ENCODE results near the gene MTTP.

Gene MTTP

DNA sequence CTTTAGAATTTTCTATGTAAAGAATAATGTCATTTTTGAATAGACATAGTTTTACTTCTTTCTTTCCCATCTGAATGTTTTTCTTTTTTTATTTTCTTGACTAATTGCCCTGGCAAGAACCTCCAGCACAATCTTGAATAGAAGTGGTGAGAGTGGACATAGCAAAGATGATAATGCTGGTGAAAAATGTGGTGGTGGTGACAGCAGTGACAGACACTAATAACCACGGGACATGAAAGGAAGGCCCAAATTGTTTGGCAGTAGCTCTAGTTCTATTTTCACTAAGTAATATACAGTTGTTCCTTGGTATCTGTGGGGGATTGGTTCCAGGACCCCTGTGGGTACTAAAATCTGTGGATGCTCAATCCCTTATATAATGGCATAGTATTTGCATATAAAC, 53.4 kb downstream of the MTTP start:
- peaks cover 9% of the 10 kb centered on the region for H3K4me1 ChIP-seq (ENCODE audit: control insufficient read depth, low read depth, low read length)
- H3K27ac ChIP-seq (ENCODE audit: low read length) = no peak overlapping the region

DNA sequence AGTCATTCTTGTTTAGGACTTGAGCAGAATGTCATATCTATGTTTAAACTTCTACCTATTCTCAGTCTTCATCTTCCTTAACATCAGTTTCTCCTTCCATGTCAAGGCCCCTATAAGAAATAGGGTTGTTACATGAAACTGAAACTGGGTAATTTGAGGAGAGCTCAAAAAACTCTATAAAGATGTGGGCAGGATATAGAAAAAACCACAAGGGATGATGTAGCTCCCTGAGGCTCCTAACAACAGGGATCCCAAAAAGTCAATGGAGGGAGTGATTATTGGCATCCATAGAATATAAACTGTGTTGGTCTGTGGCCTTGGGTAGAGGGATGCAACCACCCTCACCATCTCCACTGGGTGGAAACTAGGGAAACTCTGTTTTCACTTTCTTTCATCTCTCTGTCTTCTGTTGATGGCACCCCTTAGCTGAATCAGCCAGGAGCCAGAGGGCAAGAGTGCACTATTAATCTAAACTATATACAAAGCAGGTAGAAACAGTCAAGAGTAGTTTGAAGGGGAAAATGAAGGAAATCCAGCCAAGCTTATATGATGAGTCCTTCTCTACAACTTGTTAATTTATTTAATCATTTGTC, 55.4 kb downstream of the MTTP start:
- Histone ChIP-seq H3K27me3 (ENCODE audit: control insufficient read depth, insufficient read depth, low read length) (no peaks in the 10 kb centered on the region), H3K9ac (ENCODE audit: low read length) (no peak overlapping the region), H3K27ac (ENCODE audit: low read length) (no peak overlapping the region), H3K9me3 (ENCODE audit: control insufficient read depth, low read depth, low read length) (no peaks in the 10 kb centered on the region), H3K36me3 (ENCODE audit: control insufficient read depth, low read depth, low read length) (no peaks in the 10 kb centered on the region), H3K4me3 (ENCODE audit: low read length) (no peak overlapping the region), H3K4me1 (ENCODE audit: control insufficient read depth, low read depth, low read length) (peaks cover 5% of the 10 kb centered on the region)

More for the DNA sequence above, 53.4 kb downstream of the MTTP start:
- Histone ChIP-seq H3K9ac (ENCODE audit: low read length) (no peak overlapping the region), H3K36me3 (ENCODE audit: control insufficient read depth, low read depth, low read length) (no peaks in the 10 kb centered on the region), H3K4me3 (ENCODE audit: low read length) (no peak overlapping the region), H3K27me3 (ENCODE audit: control insufficient read depth, insufficient read depth, low read length) (no peaks in the 10 kb centered on the region), H3K9me3 (ENCODE audit: control insufficient read depth, low read depth, low read length) (no peaks in the 10 kb centered on the region)

DNA sequence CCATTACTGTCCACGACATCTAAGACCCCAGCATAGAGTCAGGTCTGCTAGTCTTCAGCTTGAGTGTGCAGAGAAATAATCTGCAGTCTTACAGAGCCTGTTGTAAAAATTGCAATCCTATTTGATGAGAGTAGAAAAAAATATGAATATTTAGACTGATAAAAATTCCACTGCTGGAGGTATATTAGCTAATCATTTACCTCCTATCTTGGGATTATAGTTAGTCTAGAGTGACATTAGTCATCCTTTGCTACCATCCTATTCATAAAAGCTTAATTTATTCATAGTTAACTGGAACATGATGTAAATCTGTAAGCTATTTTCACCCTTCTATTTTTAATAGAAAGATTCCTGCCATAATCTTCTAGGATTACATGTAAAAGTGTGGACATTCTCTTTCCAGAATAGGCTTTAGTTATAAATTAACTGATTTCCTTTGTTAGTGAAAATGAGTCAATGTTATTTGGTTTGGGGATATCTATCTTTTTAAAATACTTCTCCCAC, 56.3 kb downstream of the MTTP start:
- H3K27ac ChIP-seq (ENCODE audit: low read length) = no peak overlapping the region

DNA sequence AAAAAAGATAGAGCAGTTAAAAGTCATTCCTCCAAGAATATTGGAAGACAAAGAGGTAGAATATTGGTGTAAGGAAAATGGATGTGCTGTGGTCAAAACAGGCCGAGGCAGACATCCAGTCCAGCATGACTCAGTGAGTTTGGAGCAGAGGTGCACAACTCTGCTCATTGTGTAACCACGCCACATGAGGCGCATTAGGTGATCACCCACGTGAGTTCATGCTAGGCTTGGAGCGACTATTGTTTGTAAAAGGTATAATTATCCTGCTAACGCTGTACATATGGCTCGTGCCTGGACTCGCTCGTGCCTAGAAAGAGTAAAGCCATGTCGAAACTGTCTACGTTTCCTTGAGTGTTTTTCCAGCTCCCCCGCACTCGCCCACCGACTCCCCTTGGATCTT, 59.1 kb downstream of the MTTP start:
- H3K9me3 ChIP-seq (ENCODE audit: control insufficient read depth, low read depth, low read length) = no peaks in the 10 kb centered on the region
- H3K4me3 ChIP-seq (ENCODE audit: low read length) = no peak overlapping the region
- peaks cover 5% of the 10 kb centered on the region for H3K4me1 ChIP-seq (ENCODE audit: control insufficient read depth, low read depth, low read length)
- H3K9ac ChIP-seq (ENCODE audit: low read length) = no peak overlapping the region
- H3K27ac ChIP-seq (ENCODE audit: low read length) = no peak overlapping the region
- H3K27me3 ChIP-seq (ENCODE audit: control insufficient read depth, insufficient read depth, low read length) = no peaks in the 10 kb centered on the region
- H3K36me3 ChIP-seq (ENCODE audit: control insufficient read depth, low read depth, low read length) = no peaks in the 10 kb centered on the region

More for the DNA sequence above, 56.3 kb downstream of the MTTP start:
- no peak overlapping the region for H3K4me3 ChIP-seq (ENCODE audit: low read length)
- H3K9me3 ChIP-seq (ENCODE audit: control insufficient read depth, low read depth, low read length) = no peaks in the 10 kb centered on the region
- no peaks in the 10 kb centered on the region for H3K27me3 ChIP-seq (ENCODE audit: control insufficient read depth, insufficient read depth, low read length)
- H3K9ac ChIP-seq (ENCODE audit: low read length) = no peak overlapping the region
- H3K4me1 ChIP-seq (ENCODE audit: control insufficient read depth, low read depth, low read length) = peaks cover 5% of the 10 kb centered on the region
- H3K36me3 ChIP-seq (ENCODE audit: control insufficient read depth, low read depth, low read length) = no peaks in the 10 kb centered on the region

DNA sequence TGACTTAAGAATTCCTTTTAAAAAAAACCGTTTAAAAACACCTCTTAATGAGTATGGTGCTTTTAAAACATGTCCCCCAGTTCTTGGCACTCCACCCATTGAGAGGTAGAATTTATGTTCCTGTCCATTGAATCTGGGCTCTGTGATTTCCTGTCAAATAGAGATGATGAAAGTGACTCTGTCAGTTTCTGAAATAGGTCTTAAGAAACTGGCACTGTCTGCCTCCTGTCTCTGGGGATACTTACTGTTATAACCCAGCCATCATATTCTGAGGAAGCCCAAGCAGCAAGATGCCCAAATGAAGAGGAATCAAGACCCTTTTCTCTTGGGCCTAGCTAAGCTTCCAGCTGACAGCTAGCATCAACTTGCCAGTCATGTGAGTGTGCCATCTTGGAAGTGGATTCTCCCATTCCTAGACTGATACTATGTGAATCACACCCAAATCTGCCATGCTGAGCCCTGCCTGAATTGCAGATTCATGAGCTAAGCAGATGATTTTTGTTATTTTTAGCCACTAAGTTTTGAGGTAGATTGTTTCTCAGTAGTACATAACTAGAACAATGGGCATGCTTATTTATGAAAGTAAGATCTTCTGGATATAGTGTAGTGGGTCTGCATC, 60.2 kb downstream of the MTTP start:
- no peak overlapping the region for H3K4me3 ChIP-seq (ENCODE audit: low read length)
- H3K27me3 ChIP-seq (ENCODE audit: control insufficient read depth, insufficient read depth, low read length) = no peaks in the 10 kb centered on the region
- H3K36me3 ChIP-seq (ENCODE audit: control insufficient read depth, low read depth, low read length) = no peaks in the 10 kb centered on the region
- H3K27ac ChIP-seq (ENCODE audit: low read length) = no peak overlapping the region
- no peak overlapping the region for H3K9ac ChIP-seq (ENCODE audit: low read length)
- no peaks in the 10 kb centered on the region for H3K9me3 ChIP-seq (ENCODE audit: control insufficient read depth, low read depth, low read length)
- peaks cover 5% of the 10 kb centered on the region for H3K4me1 ChIP-seq (ENCODE audit: control insufficient read depth, low read depth, low read length)

DNA sequence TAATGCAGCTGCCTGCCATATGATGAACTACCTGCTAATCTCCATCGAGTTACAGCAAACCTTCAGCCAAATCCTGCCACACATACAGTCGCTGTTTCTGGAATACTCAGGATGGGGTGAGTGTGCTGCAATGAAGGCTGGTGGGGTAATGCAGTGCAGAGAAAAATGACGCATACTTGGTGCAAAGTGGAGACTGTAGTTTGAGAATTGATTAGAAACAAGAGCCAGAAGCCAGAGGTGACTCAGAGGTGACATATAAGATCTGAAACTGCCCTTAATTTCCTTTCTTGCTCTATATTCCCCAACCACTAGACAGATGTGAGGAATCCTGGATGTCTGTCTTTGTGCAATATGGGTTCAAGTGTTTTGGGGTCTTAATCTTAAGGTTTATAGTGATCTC, 61.0 kb downstream of the MTTP start:
- Histone ChIP-seq H3K36me3 (ENCODE audit: control insufficient read depth, low read depth, low read length) (no peaks in the 10 kb centered on the region), H3K27me3 (ENCODE audit: control insufficient read depth, insufficient read depth, low read length) (no peaks in the 10 kb centered on the region), H3K9me3 (ENCODE audit: control insufficient read depth, low read depth, low read length) (no peaks in the 10 kb centered on the region), H3K27ac (ENCODE audit: low read length) (no peak overlapping the region), H3K4me3 (ENCODE audit: low read length) (no peak overlapping the region), H3K4me1 (ENCODE audit: control insufficient read depth, low read depth, low read length) (peaks cover 11% of the 10 kb centered on the region), H3K9ac (ENCODE audit: low read length) (no peak overlapping the region)

DNA sequence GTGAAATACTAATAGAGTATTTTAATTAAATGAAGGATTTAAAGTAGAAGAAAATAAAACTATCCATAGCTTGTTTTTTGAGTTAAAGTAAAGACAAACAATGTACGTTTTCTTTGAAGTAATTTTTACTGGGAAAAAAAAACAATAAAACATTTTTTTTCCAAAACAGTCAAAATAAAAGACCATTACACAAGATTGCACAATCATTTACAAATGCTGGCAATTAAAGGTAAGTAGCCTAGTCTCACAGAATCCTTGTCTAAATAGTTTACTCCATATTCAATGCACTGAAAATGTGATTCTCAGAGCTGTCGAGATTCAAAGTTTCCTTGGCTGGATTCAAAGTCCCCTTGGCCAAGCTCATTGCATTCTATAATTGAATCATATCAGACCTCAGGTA, 61.8 kb downstream of the MTTP start:
- H3K4me1 ChIP-seq (ENCODE audit: control insufficient read depth, low read depth, low read length) = peaks cover 13% of the 10 kb centered on the region

DNA sequence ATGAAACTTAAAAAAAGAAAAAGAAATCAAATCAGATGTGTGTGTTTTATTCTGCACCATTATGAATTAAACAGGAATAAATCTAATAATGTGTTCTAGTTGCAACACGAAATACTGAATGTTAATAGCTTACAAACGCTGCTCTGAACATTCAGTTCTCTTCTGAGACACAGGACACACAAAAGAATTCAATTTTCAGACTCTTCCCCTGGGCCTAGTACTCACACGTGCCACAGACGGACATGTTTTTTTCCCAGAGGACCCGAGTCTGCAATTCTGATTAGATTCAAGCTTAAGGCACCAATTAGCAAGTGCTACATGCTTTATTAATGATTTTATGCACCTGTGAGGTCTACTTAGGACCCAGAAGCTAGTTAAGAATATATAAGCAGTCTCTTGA, 62.5 kb downstream of the MTTP start:
- Histone ChIP-seq H3K9ac (ENCODE audit: low read length) (no peak overlapping the region), H3K4me3 (ENCODE audit: low read length) (no peak overlapping the region), H3K4me1 (ENCODE audit: control insufficient read depth, low read depth, low read length) (peaks cover 13% of the 10 kb centered on the region), H3K27ac (ENCODE audit: low read length) (no peak overlapping the region), H3K36me3 (ENCODE audit: control insufficient read depth, low read depth, low read length) (no peaks in the 10 kb centered on the region), H3K9me3 (ENCODE audit: control insufficient read depth, low read depth, low read length) (no peaks in the 10 kb centered on the region), H3K27me3 (ENCODE audit: control insufficient read depth, insufficient read depth, low read length) (peaks cover 2% of the 10 kb centered on the region)

More for the DNA sequence above, 61.8 kb downstream of the MTTP start:
- no peaks in the 10 kb centered on the region for H3K27me3 ChIP-seq (ENCODE audit: control insufficient read depth, insufficient read depth, low read length)
- no peak overlapping the region for H3K27ac ChIP-seq (ENCODE audit: low read length)
- no peak overlapping the region for H3K4me3 ChIP-seq (ENCODE audit: low read length)
- no peaks in the 10 kb centered on the region for H3K9me3 ChIP-seq (ENCODE audit: control insufficient read depth, low read depth, low read length)
- no peaks in the 10 kb centered on the region for H3K36me3 ChIP-seq (ENCODE audit: control insufficient read depth, low read depth, low read length)
- H3K9ac ChIP-seq (ENCODE audit: low read length) = no peak overlapping the region

DNA sequence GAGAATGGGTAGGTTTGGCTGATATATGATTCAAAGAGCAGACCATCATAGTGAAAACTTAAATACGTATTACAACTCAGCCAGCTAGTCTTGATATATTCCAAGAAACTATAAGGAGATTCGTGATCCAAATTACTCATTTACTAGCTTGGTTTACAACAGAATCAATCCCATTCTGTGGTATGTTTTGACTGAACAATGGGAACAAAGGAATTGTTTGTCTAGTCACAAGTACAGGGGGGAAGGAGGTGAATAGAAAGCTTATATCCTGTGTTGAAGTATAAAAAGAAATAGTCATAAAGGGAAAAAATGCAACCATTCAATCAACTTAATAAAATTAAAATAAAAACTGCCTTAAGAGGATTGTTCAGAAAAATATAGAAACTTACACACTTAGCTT, 66.1 kb downstream of the MTTP start:
- peaks cover 35% of the 10 kb centered on the region for H3K4me1 ChIP-seq (ENCODE audit: control insufficient read depth, low read depth, low read length)
- H3K9me3 ChIP-seq (ENCODE audit: control insufficient read depth, low read depth, low read length) = no peaks in the 10 kb centered on the region
- no peaks in the 10 kb centered on the region for H3K36me3 ChIP-seq (ENCODE audit: control insufficient read depth, low read depth, low read length)
- H3K27ac ChIP-seq (ENCODE audit: low read length) = no peak overlapping the region
- no peak overlapping the region for H3K9ac ChIP-seq (ENCODE audit: low read length)
- H3K4me3 ChIP-seq (ENCODE audit: low read length) = no peak overlapping the region
- peaks cover 31% of the 10 kb centered on the region for H3K27me3 ChIP-seq (ENCODE audit: control insufficient read depth, insufficient read depth, low read length)

DNA sequence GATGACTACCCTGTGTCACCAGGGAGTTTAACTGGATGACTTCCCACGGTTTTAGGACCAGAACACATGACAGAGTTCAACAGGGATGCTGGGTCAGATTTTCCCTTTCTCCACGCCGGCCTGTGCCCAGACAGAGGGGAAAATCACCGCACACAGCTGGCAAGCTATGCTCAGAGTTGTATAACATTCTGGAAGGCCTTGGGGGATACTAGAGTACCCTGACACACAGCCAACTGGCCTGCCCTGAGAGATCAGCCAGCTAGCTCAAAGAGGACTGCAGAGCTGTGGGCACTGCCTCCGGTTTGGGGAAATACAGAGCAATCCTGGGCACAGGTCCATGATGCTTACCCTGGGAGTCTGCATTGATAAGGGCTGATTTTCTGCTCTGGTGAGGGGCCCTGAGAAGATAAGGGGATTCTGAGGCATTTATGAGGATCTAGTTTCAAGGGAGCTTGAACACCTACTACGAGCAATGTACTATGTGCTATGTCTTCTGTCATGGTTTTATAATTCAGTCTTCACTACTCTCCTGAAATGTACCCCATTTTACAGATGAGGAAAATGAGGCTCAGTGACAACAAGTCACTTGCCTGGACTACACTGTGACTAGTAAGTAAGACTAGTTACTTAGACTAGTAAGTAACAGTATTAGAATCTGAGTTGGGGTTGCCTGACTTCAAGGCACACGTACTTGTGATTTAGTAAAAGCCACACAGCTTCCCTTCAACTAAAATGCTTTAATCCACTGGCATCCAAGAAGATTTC, 68.3 kb downstream of the MTTP start:
- Histone ChIP-seq H3K27ac (ENCODE audit: low read length) (no peak overlapping the region), H3K36me3 (ENCODE audit: control insufficient read depth, low read depth, low read length) (no peaks in the 10 kb centered on the region), H3K4me3 (ENCODE audit: low read length) (no peak overlapping the region), H3K9me3 (ENCODE audit: control insufficient read depth, low read depth, low read length) (no peaks in the 10 kb centered on the region), H3K9ac (ENCODE audit: low read length) (no peak overlapping the region), H3K4me1 (ENCODE audit: control insufficient read depth, low read depth, low read length) (peaks cover 45% of the 10 kb centered on the region), H3K27me3 (ENCODE audit: control insufficient read depth, insufficient read depth, low read length) (peaks cover 51% of the 10 kb centered on the region)

DNA sequence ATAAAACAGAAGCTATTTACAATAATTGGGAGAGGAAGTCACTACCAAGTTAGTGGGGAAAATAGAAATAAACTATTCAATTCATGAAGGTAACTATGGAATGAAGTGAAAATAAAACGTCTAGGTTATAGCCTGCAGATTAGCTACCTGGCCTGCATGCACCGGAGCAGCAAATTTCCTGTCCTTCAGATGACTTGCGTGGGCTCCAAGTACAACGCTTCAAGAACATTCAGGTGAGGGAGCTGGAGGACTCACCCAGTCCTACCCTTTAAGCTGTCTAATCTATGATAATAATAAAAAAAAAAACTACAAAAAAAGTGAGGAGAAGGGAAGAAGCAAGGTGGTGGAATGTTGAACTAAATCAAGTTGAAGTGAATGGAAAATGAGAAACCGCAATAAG, 69.8 kb downstream of the MTTP start:
- Histone ChIP-seq H3K9me3 (ENCODE audit: control insufficient read depth, low read depth, low read length) (no peaks in the 10 kb centered on the region), H3K9ac (ENCODE audit: low read length) (no peak overlapping the region), H3K27ac (ENCODE audit: low read length) (no peak overlapping the region), H3K27me3 (ENCODE audit: control insufficient read depth, insufficient read depth, low read length) (peaks cover 51% of the 10 kb centered on the region), H3K36me3 (ENCODE audit: control insufficient read depth, low read depth, low read length) (no peaks in the 10 kb centered on the region), H3K4me3 (ENCODE audit: low read length) (peak overlapping the region; percentile 47), H3K4me1 (ENCODE audit: control insufficient read depth, low read depth, low read length) (peaks cover 45% of the 10 kb centered on the region)

Measured in iPS-18a (cell line).